D721Med (cell line): Measurements from ENCODE around the gene AGL.
"Not testable (repeated sequence)": the region's sequence is repeated elsewhere in the genome, so short reads cannot be mapped to it uniquely, and the experiment has no call there.

Experiments
- DNase-seq: peaks from one replicate; pipeline ENCODE4 v3.0.0; 2011; ENCODE audit warnings: low spot score; ENCODE audit not compliant: insufficient read length
- FAIRE-seq: peaks from 2 replicates; lab custom pipeline; 2011; peaks lifted over from hg19 to GRCh38; lab: Jason Lieb, UNC
- CTCF ChIP-seq: IDR thresholded peaks from 2 replicates; pipeline ENCODE4 v1.5.1; 2012; ENCODE audit warnings: mild to moderate bottlenecking, control low read depth; ENCODE audit not compliant: insufficient read depth; ENCODE audit errors: missing control alignments

AGL gene

DNA sequence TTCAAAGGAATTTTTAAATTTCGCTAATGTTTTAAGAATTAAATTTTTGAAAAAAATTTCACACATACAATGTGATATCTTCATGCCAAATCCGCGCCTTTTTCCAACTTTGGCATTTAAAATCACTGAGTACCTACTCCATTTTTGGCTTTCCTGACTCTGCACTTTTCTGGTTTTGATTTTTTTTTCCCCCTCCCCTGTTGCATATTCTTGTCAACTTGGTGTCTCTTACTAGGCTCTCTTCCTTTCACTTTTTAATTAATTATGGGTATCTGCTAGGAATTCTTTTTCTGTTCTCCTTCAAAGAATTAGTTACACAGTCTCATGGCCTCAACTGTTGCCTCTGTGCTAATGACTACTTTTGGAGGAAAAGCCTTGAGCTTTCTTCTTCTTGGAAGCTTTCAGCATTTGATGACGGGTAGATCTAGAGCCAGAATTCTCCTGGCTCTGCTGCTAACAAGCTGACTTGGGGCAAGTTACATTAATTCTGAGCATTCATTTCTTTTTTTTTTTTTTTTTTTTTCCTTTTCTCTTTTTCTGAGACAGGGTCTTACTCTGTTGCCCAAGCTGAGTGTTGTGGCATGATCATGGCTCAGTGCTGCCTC is 1.8 kb downstream of the AGL start:
- FAIRE-seq (no peak), DNase-seq (no peak)
- TF ChIP-seq CTCF = no peak

GRCh38 chr1:99852648-99853047 is 2.5 kb downstream of the AGL start:
- TF ChIP-seq CTCF = no peak
- DNase-seq (no peak), FAIRE-seq (no peak)

DNA sequence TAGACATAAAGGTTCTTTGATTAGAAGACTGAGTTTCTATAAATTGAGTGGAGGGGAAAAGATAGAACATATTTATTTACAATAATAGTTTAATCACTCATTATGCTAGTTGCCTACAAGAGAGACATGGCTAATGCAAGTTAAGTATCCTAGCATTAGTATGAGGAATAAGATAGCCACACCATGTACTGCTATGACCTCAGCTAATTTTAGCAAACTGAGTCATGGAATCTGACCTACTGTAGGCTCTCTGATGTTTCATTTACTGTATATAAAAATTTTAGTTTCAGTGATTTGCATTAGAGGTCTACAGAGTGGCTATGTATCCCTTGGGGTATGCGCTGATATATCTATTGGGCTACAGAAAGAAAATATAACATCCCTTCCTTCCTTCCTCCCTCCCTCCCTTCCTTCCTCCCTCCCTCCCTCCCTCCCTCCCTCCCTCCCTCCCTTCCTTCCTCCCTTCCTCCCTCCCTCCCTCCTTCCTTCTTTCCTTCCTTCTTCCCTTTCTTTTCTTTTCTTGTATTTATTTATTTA is 5.8 kb downstream of the AGL start:
- DNase-seq = no peak
- TF ChIP-seq CTCF = no peak

DNA sequence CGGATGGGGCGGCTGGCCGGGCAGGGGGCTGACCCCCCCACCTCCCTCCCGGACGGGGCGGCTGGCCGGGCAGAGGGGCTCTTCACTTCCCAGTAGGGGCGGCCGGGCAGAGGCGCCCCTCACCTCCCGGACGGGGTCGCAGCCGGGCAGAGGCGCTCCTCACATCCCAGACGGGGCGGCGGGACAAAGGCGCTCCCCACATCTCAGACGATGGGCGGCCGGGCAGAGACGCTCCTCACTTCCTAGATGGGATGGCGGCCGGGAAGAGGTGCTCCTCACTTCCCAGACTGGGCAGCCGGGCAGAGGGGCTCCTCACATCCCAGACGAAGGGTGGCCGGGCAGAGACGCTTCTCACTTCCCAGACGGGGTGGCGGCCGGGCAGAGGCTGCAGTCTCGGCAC is 6.9 kb downstream of the AGL start:
- not testable (repeated sequence) for DNase-seq, FAIRE-seq

More for the DNA sequence above, 5.8 kb downstream of the AGL start:
- FAIRE-seq = no peak

DNA sequence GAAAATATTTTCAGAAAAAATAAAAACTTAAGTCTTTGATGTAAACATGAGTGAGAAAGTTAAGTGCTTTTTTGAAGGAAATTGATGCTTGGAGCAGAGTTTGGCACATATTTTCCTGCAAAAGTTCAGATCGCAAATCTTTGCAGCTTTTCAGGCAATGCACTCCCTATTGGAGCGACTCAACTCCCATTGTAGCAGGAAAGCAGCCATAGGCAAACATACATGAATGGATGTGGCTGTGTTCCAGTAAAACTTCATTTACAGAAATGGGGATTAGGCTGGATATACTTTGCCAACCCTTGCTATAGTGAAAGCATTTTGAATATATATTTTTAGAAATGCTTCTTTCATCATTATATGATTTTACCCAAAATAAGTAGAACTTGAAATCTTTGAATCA is 8.1 kb downstream of the AGL start:
- FAIRE-seq (no peak), DNase-seq (no peak)
- TF ChIP-seq CTCF = no peak

DNA sequence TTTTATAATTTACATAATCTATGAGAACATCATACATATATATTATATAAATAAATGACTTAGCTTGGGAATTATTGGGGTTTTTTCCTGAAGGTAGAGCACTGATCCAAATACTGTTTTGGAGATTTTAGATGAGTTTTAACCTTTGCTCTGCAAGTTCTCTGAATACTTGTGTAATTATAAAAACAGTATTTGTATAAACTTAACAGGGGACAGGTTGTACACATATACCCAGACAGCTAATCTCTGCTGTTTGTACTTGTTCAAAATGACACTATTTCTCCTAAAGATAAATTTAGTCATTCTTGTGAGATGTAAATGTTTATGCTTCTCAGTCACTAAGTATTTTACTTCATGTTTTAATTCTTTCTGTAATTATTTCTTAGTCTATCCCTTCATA is 8.7 kb downstream of the AGL start:
- DNase-seq (no peak), FAIRE-seq (no peak)
- no peak for TF ChIP-seq CTCF

DNA sequence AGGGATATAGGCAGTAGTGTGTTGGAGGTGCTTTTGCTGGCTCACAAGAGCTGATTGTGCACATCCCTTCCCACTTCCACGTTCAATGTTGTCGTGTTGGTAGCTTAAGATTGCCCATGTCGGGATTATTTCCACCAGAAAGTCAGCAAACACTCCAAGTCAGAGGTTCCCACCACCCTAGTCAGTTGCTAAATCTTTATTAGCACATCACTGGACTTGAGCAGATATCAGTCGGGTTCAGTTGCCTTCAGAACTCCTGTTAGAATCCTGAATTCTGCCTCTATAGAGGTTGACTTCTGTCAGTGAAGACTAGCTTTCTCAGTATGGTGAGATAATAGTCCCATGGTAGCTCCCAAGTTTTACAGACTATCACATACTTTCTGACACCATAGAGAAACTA is 10.5 kb downstream of the AGL start:
- TF ChIP-seq CTCF = no peak
- FAIRE-seq (no peak), DNase-seq (no peak)
